ENCODE results near the gene DDX10. TPM values are rescaled to one million over a fixed set of nuclear protein-coding genes. Genes with fewer than 3 reads are reported as not detected.

The DDX10 gene
- total RNA-seq, 2 experiments from 2014 or later, result 15.0 to 15.4 TPM

DNA sequence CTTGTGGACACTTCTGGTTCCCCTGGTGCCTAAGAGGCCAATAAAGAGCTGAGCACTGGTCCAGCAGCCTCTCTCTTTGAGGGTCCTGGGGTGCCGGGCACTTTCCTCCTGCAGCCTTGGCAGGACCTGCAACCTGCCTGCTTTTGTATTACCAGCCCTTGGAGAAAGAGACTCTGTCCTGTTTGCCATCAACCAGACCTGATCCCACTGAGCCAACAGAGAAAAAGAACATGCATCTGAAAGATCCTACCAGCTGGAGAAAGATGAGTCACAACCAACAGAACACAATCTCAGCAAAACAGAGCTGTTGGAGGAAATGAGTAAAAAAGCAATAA is 321.0 kb downstream of the DDX10 start:
- Histone ChIP-seq H3K9me3 (ENCODE audit: control insufficient read depth in 1 of 2, insufficient read depth in 1 of 2, low read length in 2 of 2) (no peaks in the 10 kb centered on the region), H3K4me3 (ENCODE audit: low read length) (no peak overlapping the region), H3K27me3 (ENCODE audit: control insufficient read depth in 1 of 2, insufficient read depth in 2 of 2, low read length in 2 of 2) (no peaks in the 10 kb centered on the region), H3K4me1 (ENCODE audit: insufficient read depth, low read length) (no peaks in the 10 kb centered on the region), H3K36me3 (ENCODE audit: insufficient read depth, low read length) (no peaks in the 10 kb centered on the region), H3K27ac (ENCODE audit: low read depth in 1 of 2, low read length in 2 of 2) (no peak overlapping the region)
- Mint-ChIP-seq H3K27ac (no peak overlapping the region), H3K9me3 (peaks cover 6% of the 10 kb centered on the region), H3K36me3 (ENCODE audit: low read depth) (no peaks in the 10 kb centered on the region), H3K4me3 (no peak overlapping the region), H3K4me1 (ENCODE audit: low read depth) (no peaks in the 10 kb centered on the region), H3K27me3 (no peaks in the 10 kb centered on the region)
- ATAC-seq (ENCODE audit: poor library complexity) (no peak), DNase-seq (no peak)
- POLR2A ChIA-PET, result no interaction called here
- CTCF ChIA-PET, result no interaction called here
- intact Hi-C loops (cut with DNase I, micrococcal nuclease), result no loop called here
- TF ChIP-seq, protein P1, sequence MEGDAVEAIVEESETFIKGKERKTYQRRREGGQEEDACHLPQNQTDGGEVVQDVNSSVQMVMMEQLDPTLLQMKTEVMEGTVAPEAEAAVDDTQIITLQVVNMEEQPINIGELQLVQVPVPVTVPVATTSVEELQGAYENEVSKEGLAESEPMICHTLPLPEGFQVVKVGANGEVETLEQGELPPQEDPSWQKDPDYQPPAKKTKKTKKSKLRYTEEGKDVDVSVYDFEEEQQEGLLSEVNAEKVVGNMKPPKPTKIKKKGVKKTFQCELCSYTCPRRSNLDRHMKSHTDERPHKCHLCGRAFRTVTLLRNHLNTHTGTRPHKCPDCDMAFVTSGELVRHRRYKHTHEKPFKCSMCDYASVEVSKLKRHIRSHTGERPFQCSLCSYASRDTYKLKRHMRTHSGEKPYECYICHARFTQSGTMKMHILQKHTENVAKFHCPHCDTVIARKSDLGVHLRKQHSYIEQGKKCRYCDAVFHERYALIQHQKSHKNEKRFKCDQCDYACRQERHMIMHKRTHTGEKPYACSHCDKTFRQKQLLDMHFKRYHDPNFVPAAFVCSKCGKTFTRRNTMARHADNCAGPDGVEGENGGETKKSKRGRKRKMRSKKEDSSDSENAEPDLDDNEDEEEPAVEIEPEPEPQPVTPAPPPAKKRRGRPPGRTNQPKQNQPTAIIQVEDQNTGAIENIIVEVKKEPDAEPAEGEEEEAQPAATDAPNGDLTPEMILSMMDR (IDR thresholded peaks at IDR 0.05), result no peak

Other genes with a start within 250 kb of the DDX10 start
- under 1 TPM; 0.30 to 0.75 TPM for gene C11orf65, start 197.5 kb upstream of the DDX10 start, total RNA-seq
- 1 to 10 TPM; 5.5 to 5.9 TPM for gene POGLUT3, start 166.7 kb upstream of the DDX10 start, total RNA-seq
- 1 to 10 TPM; 2.0 to 3.7 TPM for gene EXPH5, start 71.3 kb upstream of the DDX10 start, total RNA-seq

Data from CD4-positive, alpha-beta T cell (primary cell).